Activated T-helper 2 cell treated with anti-CD3 and anti-CD28 coated beads, Interferon-gamma antibody, Interleukin-2, Interleukin-4, amounts not matched to agents 10 μg/mL and 5 μg/mL and 100 μg/mL, durations not matched to agents 14 hours and 24 hours and 36 hours (primary cell): ENCODE data around the gene TBC1D17. TPM values are rescaled to one million over a fixed set of nuclear protein-coding genes. Genes with fewer than 3 reads are reported as not detected.

Source experiments
- DNase-seq: peaks from one replicate; pipeline ENCODE4 v3.0.0; 2021; ENCODE audit warnings: low spot score
- H3K27ac Mint-ChIP-seq: one replicate; pipeline ENCODE4 v1.8.0; 2021; ENCODE audit warnings: mixed read lengths
- H3K27me3 Mint-ChIP-seq: one replicate; pipeline ENCODE4 v1.8.0; 2021; ENCODE audit warnings: low read depth, mixed read lengths
- H3K36me3 Mint-ChIP-seq: one replicate; pipeline ENCODE4 v1.8.0; 2021; ENCODE audit warnings: low read depth, mixed read lengths
- H3K4me1 Mint-ChIP-seq: one replicate; pipeline ENCODE4 v1.8.0; 2021; ENCODE audit warnings: low read depth, mixed read lengths
- H3K4me3 Mint-ChIP-seq: one replicate; pipeline ENCODE4 v1.8.0; 2021; ENCODE audit warnings: low read depth, mild to moderate bottlenecking, moderate library complexity, mixed read lengths
- H3K9me3 Mint-ChIP-seq: one replicate; pipeline ENCODE4 v1.8.0; 2021; ENCODE audit warnings: mixed read lengths
- intact Hi-C: fragments of 100-400 bp; cut with micrococcal nuclease; formaldehyde crosslinking; loops from one replicate; pipeline ENCODE4 v1.15.1; 2023
- total RNA-seq: library from RNA; stranded (reverse); gene quantifications from 2 replicates; pipeline ENCODE4 v1.2.3, GENCODE V29; 2022

TBC1D17 gene
- total RNA-seq, 1 donor from 2014 or later, result 40.0 TPM

DNA sequence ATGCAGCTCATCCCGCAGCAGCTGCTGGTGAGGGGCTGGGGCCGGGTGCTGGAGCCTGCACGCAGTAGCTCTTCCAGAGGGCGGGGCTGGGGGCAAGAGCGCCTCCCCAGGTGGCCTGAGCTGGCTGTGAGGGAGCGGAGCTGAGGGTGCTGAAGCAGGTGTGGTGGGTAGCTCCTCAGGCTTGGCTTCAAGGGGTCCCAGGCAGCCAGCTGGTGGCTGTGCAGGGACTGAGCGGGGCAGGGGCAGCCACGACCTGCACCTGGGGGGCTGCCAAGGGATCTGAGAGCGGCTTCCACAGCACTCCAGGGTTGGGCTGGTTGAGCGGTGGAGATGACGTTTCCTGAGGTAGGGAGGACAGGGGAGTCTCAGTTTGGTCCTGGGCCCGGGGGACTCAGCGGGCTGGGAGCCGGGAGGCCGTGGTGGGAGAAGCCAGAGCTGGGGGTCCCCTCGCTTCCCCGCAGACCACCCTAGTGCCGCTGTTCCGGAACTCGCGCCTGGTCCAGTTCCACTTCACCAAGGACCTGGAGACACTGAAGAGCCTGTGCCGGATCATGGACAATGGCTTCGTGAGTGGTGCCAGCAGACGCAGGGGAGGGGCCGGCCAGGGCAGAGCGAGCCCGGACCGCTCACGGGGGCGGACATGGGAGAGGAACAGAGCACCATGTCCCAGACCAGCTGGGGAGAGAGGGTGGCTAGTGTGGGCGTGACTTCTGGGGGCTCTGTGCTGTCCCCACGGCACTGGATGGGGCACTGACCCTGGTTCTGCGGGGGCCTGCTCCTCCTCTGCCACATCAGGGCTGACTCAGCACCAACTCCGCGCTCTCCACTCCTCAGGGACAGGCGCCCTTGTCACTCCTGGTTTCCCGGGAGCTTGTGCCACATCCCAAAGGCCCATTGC is 19.2 kb upstream of the TBC1D17 start:
- H3K4me1 Mint-ChIP-seq, result peaks cover 3% of the 10 kb centered on the region
- no peak for DNase-seq
- no peak overlapping the region for H3K27ac Mint-ChIP-seq
- H3K4me3 Mint-ChIP-seq, result no peak overlapping the region
- no peaks in the 10 kb centered on the region for H3K9me3 Mint-ChIP-seq
- intact Hi-C loops, result no loop called here
- H3K36me3 Mint-ChIP-seq, result peaks cover 37% of the 10 kb centered on the region
- H3K27me3 Mint-ChIP-seq, result no peaks in the 10 kb centered on the region

DNA sequence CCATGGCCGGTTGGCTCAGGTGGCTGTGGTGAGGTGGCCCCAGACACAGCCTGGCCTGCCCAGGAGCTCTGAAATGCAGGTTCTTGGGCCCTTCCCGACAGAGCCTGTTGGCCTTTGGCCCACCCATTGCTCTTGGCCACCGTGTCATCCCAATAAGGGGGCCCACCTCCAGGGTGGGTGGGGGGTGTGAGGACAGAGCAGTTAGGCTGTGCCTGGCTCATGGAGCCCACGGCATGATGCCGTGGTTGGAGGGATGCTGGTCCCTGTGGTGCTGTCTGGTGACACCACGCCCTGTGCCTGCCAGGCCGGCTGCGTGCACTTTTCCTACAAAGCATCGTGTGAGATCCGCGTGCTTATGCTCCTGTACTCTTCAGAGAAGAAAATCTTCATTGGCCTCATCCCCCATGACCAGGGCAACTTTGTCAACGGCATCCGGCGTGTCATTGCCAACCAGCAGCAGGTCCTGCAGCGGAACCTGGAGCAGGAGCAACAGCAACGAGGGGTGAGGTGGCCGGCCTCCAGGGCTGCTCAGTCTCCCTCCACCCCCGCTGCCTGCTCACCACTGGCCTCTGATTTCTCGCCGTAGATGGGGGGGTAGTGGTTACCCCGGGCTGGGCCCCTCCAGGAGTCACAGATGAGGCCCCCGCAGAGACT is 17.7 kb upstream of the TBC1D17 start:
- no peak for DNase-seq
- Mint-ChIP-seq H3K27ac (no peak overlapping the region), H3K4me3 (no peak overlapping the region), H3K27me3 (no peaks in the 10 kb centered on the region), H3K9me3 (no peaks in the 10 kb centered on the region), H3K36me3 (peaks cover 50% of the 10 kb centered on the region), H3K4me1 (peaks cover 2% of the 10 kb centered on the region)
- intact Hi-C loops, result no loop called here

DNA sequence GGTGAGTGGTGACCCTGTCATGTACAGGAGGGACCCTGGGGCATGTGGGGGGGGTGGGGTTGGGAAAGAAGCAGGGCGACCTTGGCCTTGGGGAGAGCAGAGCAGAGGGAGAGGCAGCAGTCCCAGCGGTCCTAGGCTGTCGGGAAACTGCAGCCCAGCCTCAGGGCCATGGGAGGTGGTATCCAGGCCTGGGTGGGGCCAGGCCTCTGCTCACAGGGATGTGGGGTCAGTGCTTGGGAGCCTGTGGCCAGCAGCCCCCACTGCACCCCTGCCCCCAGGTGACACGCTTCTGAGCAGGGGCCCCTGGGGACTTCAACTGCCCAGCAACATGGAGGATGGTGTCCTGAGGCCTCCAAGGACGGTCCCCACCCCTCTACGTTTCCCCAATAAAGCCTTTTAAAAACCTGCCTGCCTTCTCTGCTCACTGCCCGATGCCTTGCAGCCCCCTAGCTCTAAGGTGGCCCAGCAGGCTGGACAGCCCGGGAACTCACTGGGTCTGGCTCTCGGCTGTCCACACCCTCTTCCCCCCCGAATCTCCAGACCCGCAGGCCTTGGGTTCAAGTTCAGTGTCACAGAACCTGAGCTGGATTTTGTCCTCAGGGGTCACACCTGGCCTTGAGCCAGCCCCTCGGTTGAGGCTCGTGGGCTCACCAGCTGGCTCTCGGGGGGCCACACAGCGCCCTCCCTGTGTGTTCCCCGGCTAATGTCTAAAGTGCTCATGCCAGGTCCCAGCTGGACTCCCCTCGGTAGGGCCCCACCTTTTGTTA is 17.0 kb upstream of the TBC1D17 start:
- H3K4me3 Mint-ChIP-seq, result no peak overlapping the region
- intact Hi-C loops, result no loop called here
- no peak for DNase-seq
- H3K27me3 Mint-ChIP-seq, result no peaks in the 10 kb centered on the region
- H3K9me3 Mint-ChIP-seq, result no peaks in the 10 kb centered on the region
- H3K4me1 Mint-ChIP-seq, result peaks cover 4% of the 10 kb centered on the region
- no peak overlapping the region for H3K27ac Mint-ChIP-seq
- peaks cover 52% of the 10 kb centered on the region for H3K36me3 Mint-ChIP-seq

DNA sequence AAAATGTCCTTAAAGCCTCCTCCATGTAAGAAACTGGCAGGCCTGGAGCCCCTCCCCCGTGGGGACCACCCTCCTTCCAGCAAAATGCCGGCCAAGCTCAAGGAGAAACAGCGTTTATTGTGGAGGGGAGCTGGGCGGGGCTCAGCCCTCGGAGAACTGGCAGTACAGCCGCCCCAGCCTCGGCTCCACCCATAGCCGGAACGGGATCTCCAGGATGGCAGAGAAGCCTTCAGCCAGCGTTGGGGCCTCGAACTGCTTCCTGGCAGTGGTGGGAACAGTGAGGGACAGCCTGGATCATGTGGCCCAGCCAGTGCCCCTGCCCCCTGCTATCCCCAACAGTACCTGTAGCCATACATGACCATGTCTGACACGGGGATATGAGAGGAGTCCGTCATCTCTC is 16.4 kb upstream of the TBC1D17 start:
- intact Hi-C loops, result no loop called here
- H3K9me3 Mint-ChIP-seq, result no peaks in the 10 kb centered on the region
- H3K4me3 Mint-ChIP-seq, result no peak overlapping the region
- peaks cover 8% of the 10 kb centered on the region for H3K4me1 Mint-ChIP-seq
- no peaks in the 10 kb centered on the region for H3K27me3 Mint-ChIP-seq
- H3K36me3 Mint-ChIP-seq, result peaks cover 51% of the 10 kb centered on the region
- no peak for DNase-seq
- H3K27ac Mint-ChIP-seq, result no peak overlapping the region

DNA sequence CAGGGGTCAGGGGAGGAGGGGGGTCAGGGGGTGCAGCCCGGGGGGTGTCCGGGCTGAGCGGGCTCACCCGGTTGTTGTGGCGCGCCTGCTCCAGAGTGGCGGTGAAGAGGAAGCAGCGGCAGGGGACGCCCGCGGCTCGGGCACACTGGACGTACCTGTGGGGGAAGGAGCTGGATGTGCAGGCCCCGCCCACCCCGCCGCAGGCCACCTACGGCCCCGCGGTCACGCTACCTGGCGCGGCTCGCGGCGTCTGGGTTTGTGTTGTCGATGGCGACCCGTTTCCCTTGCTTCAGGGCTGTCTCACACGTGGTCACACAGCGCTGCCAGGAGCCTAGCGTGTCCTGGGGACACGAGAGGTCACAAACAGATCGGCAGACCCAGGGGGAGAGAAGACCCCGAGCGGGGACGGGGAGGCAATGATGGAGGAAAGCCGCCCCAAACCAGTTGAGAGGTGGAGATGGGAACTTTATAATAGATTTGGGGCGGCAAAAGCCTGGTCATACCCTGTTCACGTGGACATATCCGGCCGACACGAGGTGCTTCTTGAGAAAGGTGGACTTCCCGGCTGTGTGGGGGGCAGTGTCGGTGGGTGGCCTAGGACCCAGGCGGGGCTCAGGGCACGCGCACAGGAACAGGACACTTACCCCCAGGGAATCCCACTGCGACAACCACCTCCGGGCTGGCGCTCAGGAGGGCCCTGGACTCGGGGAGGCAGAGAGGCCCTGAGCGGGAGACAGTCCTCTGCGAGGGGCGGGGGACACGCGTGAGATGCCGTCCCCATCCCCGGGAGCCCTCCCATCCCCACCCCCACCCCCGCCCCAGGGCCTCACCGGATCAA is 15.7 kb upstream of the TBC1D17 start:
- peaks cover 13% of the 10 kb centered on the region for H3K4me1 Mint-ChIP-seq
- no peak overlapping the region for H3K27ac Mint-ChIP-seq
- intact Hi-C loops, result no loop called here
- H3K27me3 Mint-ChIP-seq, result no peaks in the 10 kb centered on the region
- H3K9me3 Mint-ChIP-seq, result no peaks in the 10 kb centered on the region
- H3K4me3 Mint-ChIP-seq, result no peak overlapping the region
- peaks cover 57% of the 10 kb centered on the region for H3K36me3 Mint-ChIP-seq
- no peak for DNase-seq

DNA sequence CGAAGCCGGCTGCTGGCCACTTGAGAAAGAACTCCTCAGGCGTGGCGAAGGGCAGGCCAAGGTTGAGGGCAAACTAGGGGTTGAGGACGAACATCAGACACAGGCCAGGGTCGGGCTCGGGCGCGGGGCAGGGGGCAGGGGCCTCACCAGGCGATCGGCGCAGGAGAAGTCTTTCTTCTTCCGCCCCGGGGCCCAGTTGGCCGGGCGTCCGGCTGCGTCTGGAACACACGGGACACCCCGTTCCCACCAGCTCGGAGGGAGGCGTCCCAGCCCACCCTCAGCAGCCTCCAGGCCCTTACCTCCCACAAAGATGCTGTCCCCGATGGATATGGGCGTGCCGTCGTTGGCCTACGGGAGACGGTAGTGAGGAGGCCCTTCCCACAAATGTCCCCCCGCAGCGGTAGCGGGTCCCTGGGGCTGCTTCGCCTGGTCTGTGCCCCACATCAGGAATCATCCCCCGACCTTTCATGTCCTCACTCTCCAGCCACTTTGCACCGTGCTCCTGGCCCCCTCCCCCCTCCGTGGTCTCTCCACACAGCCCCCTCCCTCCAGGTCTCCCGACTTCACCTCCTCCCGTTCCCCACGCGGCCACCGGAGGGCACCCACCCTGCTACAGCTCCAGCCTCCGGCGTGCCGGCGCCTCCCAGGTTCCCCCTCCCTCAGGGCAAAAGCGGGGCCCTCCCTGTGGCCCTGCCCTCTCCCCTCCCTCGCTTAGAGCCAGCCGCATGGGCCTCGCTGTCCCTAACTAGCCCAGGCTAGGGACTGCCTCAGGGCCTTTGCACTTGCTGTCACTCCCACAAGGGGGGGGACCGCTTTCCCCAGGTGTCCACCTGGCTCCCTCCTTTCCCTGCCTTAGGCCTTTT is 14.9 kb upstream of the TBC1D17 start:
- H3K36me3 Mint-ChIP-seq, result peaks cover 55% of the 10 kb centered on the region
- H3K4me1 Mint-ChIP-seq, result peaks cover 16% of the 10 kb centered on the region
- intact Hi-C loops, result no loop called here
- H3K27me3 Mint-ChIP-seq, result no peaks in the 10 kb centered on the region
- H3K4me3 Mint-ChIP-seq, result no peak overlapping the region
- no peaks in the 10 kb centered on the region for H3K9me3 Mint-ChIP-seq
- no peak overlapping the region for H3K27ac Mint-ChIP-seq
- DNase-seq, result no peak

DNA sequence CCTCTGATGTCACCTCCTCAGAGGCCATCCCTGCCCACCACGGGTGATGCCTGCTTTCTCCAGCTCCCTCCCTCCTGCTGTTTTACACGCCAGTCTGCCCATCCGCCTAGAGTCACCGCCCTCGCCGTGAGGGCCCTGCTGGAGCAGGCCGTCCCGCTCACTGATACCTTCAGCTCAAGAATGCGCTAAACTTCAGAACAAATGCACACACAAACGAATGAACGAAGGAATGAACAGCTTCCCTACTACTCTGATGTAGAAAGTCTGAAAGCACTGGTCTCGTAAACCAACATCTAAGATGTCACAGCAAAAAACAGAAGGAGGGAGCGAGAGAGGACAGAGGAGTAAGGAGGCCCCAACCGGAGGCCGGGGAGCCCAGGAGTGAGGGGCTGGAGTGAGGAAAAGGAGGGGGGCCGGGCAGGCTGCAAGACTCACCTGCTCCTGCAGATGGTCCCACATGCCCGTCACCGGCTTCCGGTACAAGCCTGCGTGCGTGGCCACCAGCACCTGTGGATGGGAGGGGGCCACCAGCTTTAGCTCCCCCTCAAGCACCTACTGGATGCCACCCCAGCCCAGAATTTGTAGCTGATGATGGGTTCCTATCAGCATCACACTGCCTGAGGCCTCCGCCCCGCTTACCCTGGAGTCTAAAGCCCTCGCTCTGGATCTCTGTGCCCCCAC is 14.1 kb upstream of the TBC1D17 start:
- H3K27ac Mint-ChIP-seq, result no peak overlapping the region
- peaks cover 55% of the 10 kb centered on the region for H3K36me3 Mint-ChIP-seq
- DNase-seq, result no peak
- no peaks in the 10 kb centered on the region for H3K27me3 Mint-ChIP-seq
- H3K4me3 Mint-ChIP-seq, result no peak overlapping the region
- H3K4me1 Mint-ChIP-seq, result peaks cover 17% of the 10 kb centered on the region
- intact Hi-C loops, result no loop called here
- no peaks in the 10 kb centered on the region for H3K9me3 Mint-ChIP-seq

DNA sequence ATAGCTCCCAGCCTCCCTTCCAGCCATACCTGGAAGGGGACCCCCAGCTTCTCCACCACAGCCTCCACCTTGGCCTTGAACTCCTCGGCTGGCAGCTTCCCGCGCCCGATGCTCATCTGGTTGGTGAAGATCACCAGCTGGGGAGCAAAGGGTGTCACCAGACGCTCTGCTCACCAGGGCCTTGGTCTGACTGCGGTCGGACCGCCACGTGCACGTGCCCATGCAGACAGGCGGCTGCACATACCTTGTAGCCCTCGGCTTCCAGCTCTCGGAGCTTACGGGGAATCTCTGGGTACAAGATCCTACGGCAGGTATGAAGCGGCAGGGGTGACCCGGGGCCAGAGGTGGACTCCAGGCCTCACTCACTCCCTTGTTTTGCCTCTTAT is 13.6 kb upstream of the TBC1D17 start:
- no peak for DNase-seq
- intact Hi-C loops, result no loop called here
- Mint-ChIP-seq H3K4me3 (peak overlapping the region; percentile 26), H3K9me3 (no peaks in the 10 kb centered on the region), H3K27me3 (no peaks in the 10 kb centered on the region), H3K27ac (no peak overlapping the region), H3K36me3 (peaks cover 55% of the 10 kb centered on the region), H3K4me1 (peaks cover 17% of the 10 kb centered on the region)

DNA sequence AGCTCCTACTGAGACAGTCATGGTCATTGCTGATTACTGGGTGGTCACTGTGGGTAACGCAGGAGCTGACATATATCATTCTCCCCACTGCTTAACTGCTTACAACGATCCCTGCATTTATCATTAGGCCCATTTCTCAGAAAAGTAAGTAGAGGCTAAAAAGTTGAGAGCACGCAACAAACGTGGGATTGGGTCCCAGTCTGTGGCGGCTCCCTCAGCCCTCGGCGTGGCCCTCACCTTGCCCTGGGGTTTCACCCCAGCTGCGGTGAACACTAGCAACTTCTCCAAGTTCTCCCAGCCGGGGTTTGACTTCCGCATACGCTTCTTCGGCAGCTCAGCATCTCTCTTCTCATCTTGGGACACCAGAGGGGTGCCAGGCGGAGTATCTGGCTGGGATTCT is 12.6 kb upstream of the TBC1D17 start:
- Mint-ChIP-seq H3K27me3 (no peaks in the 10 kb centered on the region), H3K36me3 (peaks cover 53% of the 10 kb centered on the region), H3K4me3 (no peak overlapping the region), H3K9me3 (no peaks in the 10 kb centered on the region), H3K27ac (no peak overlapping the region), H3K4me1 (peaks cover 17% of the 10 kb centered on the region)
- intact Hi-C loops, result loop anchor here (5.0 kb wide), 1 partner anchor 188 kb away; the partner anchor contains the start of gene PRMT1
- DNase-seq, result no peak

DNA sequence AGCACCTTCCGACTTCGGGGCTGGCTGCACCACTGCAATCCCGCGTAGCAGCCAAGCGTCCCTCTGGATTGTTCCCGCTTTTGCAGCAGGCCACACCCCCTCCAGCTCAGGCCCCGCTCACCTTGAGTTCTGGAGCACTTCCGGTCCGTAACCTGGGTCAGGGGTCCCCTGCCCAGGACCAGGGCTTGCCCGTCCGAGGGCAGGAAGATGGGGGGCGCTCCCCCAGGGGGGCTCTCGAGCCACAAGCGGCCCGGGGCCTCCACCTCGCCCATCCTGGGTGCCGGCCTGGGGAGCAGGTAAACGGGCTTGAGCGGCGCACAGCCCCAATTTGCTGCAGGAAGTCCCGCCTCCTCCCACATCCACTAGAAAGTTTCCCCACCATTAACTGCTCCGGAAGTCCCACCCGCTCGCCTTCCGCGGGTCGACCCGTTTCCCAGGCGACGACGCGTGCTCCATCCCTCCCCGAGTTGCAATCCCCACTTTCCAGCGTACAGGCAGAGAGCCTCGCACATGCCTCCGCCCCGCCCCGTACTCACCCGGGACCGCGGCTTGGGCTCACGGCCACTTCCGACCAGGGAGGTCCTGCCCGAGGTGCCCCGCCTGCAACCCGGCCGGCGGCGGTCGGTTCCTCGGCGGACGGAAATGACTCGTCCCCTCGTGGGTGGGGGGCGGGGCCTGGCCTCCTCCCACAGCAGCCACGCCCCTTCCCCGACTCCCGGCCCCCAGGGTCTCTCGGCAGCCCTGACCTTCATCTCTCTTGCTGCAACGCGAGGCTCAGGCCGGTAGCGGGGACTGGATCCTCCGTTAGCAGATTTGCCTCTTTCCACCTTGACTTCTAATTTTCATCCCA is 10.3 kb upstream of the TBC1D17 start, which contains the start of gene PNKP:
Gene PNKP, minus strand, starts transcription at position 644 of the 850 bp plus-strand sequence. Its CDS starts 372 bp downstream, at position 272.
- H3K36me3 Mint-ChIP-seq, result peaks cover 40% of the 10 kb centered on the region
- intact Hi-C loops, result loop anchor here (1.0 to 5.0 kb wide), 3 partner anchors 16 to 190 kb away; partner anchors contain the start of genes PRMT1 and PTOV1
- H3K27ac Mint-ChIP-seq, result peak within 1 kb of the TSS; percentile 33
- H3K4me1 Mint-ChIP-seq, result peaks cover 28% of the 10 kb centered on the region
- H3K27me3 Mint-ChIP-seq, result no peaks in the 10 kb centered on the region
- H3K9me3 Mint-ChIP-seq, result no peaks in the 10 kb centered on the region
- H3K4me3 Mint-ChIP-seq, result no peak within 1 kb of the TSS
- DNase-seq, result peak; percentile 86
